ENCODE measurements around the gene RIC1. TPM values are rescaled to one million over a fixed set of nuclear protein-coding genes. Genes with fewer than 3 reads are reported as not detected.
A peak's percentile ranks its signal among the peaks of the same experiment; 100 is the strongest.
"Not testable (repeated sequence)": the region's sequence is repeated elsewhere in the genome, so short reads cannot be mapped to it uniquely, and the experiment has no call there.

The RIC1 gene
- total RNA-seq, 1 donor from 2014 or later = 40.7 TPM

DNA sequence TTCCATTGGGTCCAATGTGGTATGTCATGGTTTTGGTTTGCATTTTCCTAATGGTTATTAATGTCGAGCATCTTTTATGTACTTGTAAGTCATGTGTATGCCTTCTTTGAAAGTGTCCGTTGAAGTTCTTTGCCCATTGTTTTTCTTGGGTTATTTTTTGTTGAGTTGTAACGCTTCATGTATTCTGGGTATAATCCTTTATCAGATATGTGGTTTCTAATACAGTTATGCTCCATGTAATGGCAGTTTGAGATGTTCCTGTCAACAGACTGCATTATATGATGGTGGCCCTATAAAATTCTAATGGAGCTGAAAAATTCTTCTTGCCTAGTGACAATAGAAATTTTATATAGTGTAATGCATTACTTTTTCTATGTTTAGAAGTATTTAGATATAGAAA, 17.2 kb downstream of the RIC1 start:
- no peak overlapping the region for H3K4me3 Mint-ChIP-seq (ENCODE audit: unreplicated experiment)
- H3K9me3 Mint-ChIP-seq (ENCODE audit: low read depth) = peaks cover 15% of the 10 kb centered on the region
- peaks cover 61% of the 10 kb centered on the region for H3K4me1 Mint-ChIP-seq (ENCODE audit: low read depth)
- no peak overlapping the region for H3K27ac Mint-ChIP-seq (ENCODE audit: unreplicated experiment)
- no peak for TF ChIP-seq CTCF (IDR thresholded peaks at IDR 0.05)
- H3K36me3 Mint-ChIP-seq (ENCODE audit: low read depth) = peaks cover 10% of the 10 kb centered on the region
- H3K27me3 Mint-ChIP-seq (ENCODE audit: low read depth) = no peaks in the 10 kb centered on the region
- DNase-seq (ENCODE audit: low spot score) = no peak

- H3K4me1 Mint-ChIP-seq (ENCODE audit: low read depth) = peaks cover 51% of the 10 kb centered on the region
- DNase-seq (ENCODE audit: low spot score) = no peak
- TF ChIP-seq CTCF (IDR thresholded peaks at IDR 0.05) = no peak
- H3K4me3 Mint-ChIP-seq (ENCODE audit: unreplicated experiment) = no peak overlapping the region
- H3K36me3 Mint-ChIP-seq (ENCODE audit: low read depth) = peaks cover 17% of the 10 kb centered on the region
- H3K9me3 Mint-ChIP-seq (ENCODE audit: low read depth) = peaks cover 35% of the 10 kb centered on the region
- H3K27ac Mint-ChIP-seq (ENCODE audit: unreplicated experiment) = peak overlapping the region; percentile 36
- H3K27me3 Mint-ChIP-seq (ENCODE audit: low read depth) = no peaks in the 10 kb centered on the region
These were observed 21.6 kb downstream of the RIC1 start for GRCh38 chr9:5650356-5651105.

- H3K4me3 Mint-ChIP-seq (ENCODE audit: unreplicated experiment) = no peak overlapping the region
- H3K27ac Mint-ChIP-seq (ENCODE audit: unreplicated experiment) = peak overlapping the region; percentile 6
- no peak for TF ChIP-seq CTCF (IDR thresholded peaks at IDR 0.05)
- peaks cover 45% of the 10 kb centered on the region for H3K4me1 Mint-ChIP-seq (ENCODE audit: low read depth)
- H3K36me3 Mint-ChIP-seq (ENCODE audit: low read depth) = peaks cover 17% of the 10 kb centered on the region
- no peaks in the 10 kb centered on the region for H3K27me3 Mint-ChIP-seq (ENCODE audit: low read depth)
- H3K9me3 Mint-ChIP-seq (ENCODE audit: low read depth) = peaks cover 35% of the 10 kb centered on the region
- no peak for DNase-seq (ENCODE audit: low spot score)
These were observed 22.3 kb downstream of the RIC1 start for GRCh38 chr9:5651246-5651645.

- no peak for TF ChIP-seq CTCF (IDR thresholded peaks at IDR 0.05)
- no peak overlapping the region for H3K27ac Mint-ChIP-seq (ENCODE audit: unreplicated experiment)
- H3K36me3 Mint-ChIP-seq (ENCODE audit: low read depth) = peaks cover 17% of the 10 kb centered on the region
- no peak overlapping the region for H3K4me3 Mint-ChIP-seq (ENCODE audit: unreplicated experiment)
- H3K9me3 Mint-ChIP-seq (ENCODE audit: low read depth) = peaks cover 35% of the 10 kb centered on the region
- DNase-seq (ENCODE audit: low spot score) = no peak
- no peaks in the 10 kb centered on the region for H3K27me3 Mint-ChIP-seq (ENCODE audit: low read depth)
- peaks cover 37% of the 10 kb centered on the region for H3K4me1 Mint-ChIP-seq (ENCODE audit: low read depth)
These were observed 23.9 kb downstream of the RIC1 start for GRCh38 chr9:5652821-5653220.

DNA sequence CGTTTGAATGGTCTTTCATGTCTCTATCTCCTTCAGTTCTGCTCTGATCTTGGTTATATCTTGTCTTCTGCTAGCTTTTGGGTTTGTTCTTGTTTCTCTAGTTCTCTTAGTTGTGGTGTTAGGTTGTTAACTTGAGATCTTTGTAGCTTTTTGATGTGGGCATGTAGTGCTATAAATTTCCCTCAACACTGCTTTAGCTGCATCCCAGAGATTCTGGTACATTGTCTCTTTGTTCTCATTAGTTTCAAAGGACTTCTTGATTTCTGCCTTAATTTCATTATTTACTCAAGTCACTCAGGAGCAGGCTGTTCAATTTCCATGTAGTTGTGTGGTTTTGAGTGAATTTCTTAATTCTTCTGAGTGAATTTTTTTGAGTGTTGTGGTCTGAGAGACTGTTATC, 33.9 kb downstream of the RIC1 start:
- H3K4me1 Mint-ChIP-seq (ENCODE audit: low read depth); H3K27me3 Mint-ChIP-seq (ENCODE audit: low read depth); H3K4me3 Mint-ChIP-seq (ENCODE audit: unreplicated experiment); DNase-seq (ENCODE audit: low spot score); H3K27ac Mint-ChIP-seq (ENCODE audit: unreplicated experiment): not testable (repeated sequence)
- Mint-ChIP-seq H3K36me3 (ENCODE audit: low read depth) (peaks cover 32% of the 10 kb centered on the region), H3K9me3 (ENCODE audit: low read depth) (peaks cover 32% of the 10 kb centered on the region)

- Mint-ChIP-seq H3K9me3 (ENCODE audit: low read depth) (peaks cover 32% of the 10 kb centered on the region), H3K27me3 (ENCODE audit: low read depth) (no peaks in the 10 kb centered on the region), H3K27ac (ENCODE audit: unreplicated experiment) (no peak overlapping the region), H3K4me3 (ENCODE audit: unreplicated experiment) (no peak overlapping the region), H3K4me1 (ENCODE audit: low read depth) (peaks cover 14% of the 10 kb centered on the region), H3K36me3 (ENCODE audit: low read depth) (peaks cover 27% of the 10 kb centered on the region)
- no peak for DNase-seq (ENCODE audit: low spot score)
- TF ChIP-seq CTCF (IDR thresholded peaks at IDR 0.05) = no peak
These were observed 36.2 kb downstream of the RIC1 start for GRCh38 chr9:5665059-5665458.

Measured in chondrocyte (in vitro differentiated cells).